Loucy (cell line): ENCODE data around the gene INSR.

ENCODE experiments used
- EZH2phosphoT487 ChIP-seq: fragments of 200-600 bp; IDR thresholded peaks from 2 replicates; pipeline ENCODE4 v1.6.1; 2018; ENCODE audit warnings: antibody characterized with exemption, mild to moderate bottlenecking, moderate library complexity, borderline replicate concordance
- TF ChIP-seq, protein P1 (sequence below): fragments of 200-600 bp; sonication (generic); conservative IDR thresholded peaks from 2 replicates; pipeline ENCODE4 v1.5.1; 2014; ENCODE audit warnings: mild to moderate bottlenecking, antibody characterized with exemption, low read length

- TF ChIP-seq, protein P1, sequence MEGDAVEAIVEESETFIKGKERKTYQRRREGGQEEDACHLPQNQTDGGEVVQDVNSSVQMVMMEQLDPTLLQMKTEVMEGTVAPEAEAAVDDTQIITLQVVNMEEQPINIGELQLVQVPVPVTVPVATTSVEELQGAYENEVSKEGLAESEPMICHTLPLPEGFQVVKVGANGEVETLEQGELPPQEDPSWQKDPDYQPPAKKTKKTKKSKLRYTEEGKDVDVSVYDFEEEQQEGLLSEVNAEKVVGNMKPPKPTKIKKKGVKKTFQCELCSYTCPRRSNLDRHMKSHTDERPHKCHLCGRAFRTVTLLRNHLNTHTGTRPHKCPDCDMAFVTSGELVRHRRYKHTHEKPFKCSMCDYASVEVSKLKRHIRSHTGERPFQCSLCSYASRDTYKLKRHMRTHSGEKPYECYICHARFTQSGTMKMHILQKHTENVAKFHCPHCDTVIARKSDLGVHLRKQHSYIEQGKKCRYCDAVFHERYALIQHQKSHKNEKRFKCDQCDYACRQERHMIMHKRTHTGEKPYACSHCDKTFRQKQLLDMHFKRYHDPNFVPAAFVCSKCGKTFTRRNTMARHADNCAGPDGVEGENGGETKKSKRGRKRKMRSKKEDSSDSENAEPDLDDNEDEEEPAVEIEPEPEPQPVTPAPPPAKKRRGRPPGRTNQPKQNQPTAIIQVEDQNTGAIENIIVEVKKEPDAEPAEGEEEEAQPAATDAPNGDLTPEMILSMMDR, result no peak
- no peak for TF ChIP-seq EZH2phosphoT487
Observed at GRCh38 chr19:7258041-7258839, 36.0 kb downstream of the INSR start.
